Measurements from ENCODE around the gene EEF2. TPM values are rescaled to one million over a fixed set of nuclear protein-coding genes. Genes with fewer than 3 reads are reported as not detected.
"Not testable (repeated sequence)": the region's sequence is repeated elsewhere in the genome, so short reads cannot be mapped to it uniquely, and the experiment has no call there.

Gene EEF2
- total RNA-seq, 1 donor from 2014 or later = 2,896 TPM

DNA sequence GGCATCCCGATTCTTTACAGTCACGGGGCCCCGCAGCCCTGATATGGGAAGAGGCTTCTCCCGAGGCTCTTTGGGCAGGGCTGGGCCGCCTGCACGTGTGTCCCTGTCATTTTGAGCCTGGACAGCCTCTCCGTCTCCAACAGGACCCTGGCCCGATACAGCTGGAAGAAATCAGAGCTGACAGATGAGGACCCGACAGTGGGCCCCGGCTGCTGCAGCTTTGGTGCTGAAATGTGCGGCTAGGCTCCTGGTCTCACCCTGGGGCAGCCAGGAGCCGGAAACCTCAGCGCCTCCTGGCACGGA is 25.5 kb upstream of the EEF2 start:
- TF ChIP-seq, protein P1, sequence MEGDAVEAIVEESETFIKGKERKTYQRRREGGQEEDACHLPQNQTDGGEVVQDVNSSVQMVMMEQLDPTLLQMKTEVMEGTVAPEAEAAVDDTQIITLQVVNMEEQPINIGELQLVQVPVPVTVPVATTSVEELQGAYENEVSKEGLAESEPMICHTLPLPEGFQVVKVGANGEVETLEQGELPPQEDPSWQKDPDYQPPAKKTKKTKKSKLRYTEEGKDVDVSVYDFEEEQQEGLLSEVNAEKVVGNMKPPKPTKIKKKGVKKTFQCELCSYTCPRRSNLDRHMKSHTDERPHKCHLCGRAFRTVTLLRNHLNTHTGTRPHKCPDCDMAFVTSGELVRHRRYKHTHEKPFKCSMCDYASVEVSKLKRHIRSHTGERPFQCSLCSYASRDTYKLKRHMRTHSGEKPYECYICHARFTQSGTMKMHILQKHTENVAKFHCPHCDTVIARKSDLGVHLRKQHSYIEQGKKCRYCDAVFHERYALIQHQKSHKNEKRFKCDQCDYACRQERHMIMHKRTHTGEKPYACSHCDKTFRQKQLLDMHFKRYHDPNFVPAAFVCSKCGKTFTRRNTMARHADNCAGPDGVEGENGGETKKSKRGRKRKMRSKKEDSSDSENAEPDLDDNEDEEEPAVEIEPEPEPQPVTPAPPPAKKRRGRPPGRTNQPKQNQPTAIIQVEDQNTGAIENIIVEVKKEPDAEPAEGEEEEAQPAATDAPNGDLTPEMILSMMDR (IDR thresholded peaks at IDR 0.05; ENCODE audit: unreplicated experiment) = no peak
- DNase-seq (ENCODE audit: low spot score) = no peak
- peaks cover 23% of the 10 kb centered on the region for H3K4me1 Mint-ChIP-seq (ENCODE audit: unreplicated experiment)
- no peak overlapping the region for H3K4me3 Mint-ChIP-seq (ENCODE audit: unreplicated experiment)
- no peak overlapping the region for H3K27ac Mint-ChIP-seq (ENCODE audit: unreplicated experiment)
- no peaks in the 10 kb centered on the region for H3K9me3 Mint-ChIP-seq (ENCODE audit: unreplicated experiment)
- H3K36me3 Mint-ChIP-seq (ENCODE audit: low read depth, unreplicated experiment) = peaks cover 4% of the 10 kb centered on the region
- H3K27me3 Mint-ChIP-seq (ENCODE audit: unreplicated experiment) = peaks cover 6% of the 10 kb centered on the region

DNA sequence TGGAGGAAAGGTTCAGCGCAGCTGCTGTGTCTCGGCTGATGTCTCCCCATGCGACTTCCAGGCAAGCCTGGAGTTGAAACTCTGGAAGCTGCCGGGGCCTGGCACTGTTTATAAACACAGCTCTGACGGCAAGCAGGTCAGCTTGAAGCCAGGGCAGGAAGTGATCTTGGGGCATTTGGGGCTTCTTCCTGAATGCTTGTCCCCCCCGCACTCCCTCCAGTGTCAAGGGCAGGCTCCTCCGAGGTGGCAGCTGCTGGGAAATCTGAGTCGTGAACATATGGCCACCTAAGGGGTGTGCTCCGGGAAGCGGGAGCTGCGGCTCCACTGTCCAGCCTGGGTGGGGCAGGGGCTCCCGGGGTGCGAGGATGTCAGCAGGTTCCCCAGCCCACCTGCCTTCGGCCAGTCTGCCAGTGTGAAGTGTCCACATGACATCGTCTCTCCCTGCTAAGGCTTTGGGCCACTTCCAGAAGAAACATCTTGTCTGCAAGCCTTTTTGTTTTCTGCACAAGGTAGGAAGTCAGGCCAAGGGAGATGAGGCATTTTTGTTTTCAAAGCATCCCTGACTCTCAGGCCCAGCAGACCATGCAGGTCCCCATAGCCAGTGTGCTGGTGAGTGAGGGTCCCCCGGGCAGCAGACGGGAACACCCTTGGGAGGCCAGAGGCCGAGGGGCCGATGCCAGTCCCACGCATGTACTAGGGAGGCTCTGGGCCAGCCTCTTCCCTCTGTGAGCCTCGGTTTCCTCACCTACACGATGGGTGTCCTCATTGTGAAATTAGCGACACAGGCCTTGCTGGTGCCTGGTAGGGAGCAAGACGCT is 24.9 kb upstream of the EEF2 start:
- Mint-ChIP-seq H3K4me3 (ENCODE audit: unreplicated experiment) (no peak overlapping the region), H3K4me1 (ENCODE audit: unreplicated experiment) (peaks cover 23% of the 10 kb centered on the region), H3K27me3 (ENCODE audit: unreplicated experiment) (peaks cover 6% of the 10 kb centered on the region), H3K9me3 (ENCODE audit: unreplicated experiment) (no peaks in the 10 kb centered on the region), H3K36me3 (ENCODE audit: low read depth, unreplicated experiment) (peaks cover 4% of the 10 kb centered on the region), H3K27ac (ENCODE audit: unreplicated experiment) (no peak overlapping the region)
- TF ChIP-seq, protein P1 (IDR thresholded peaks at IDR 0.05; ENCODE audit: unreplicated experiment) = no peak
- no peak for DNase-seq (ENCODE audit: low spot score)

DNA sequence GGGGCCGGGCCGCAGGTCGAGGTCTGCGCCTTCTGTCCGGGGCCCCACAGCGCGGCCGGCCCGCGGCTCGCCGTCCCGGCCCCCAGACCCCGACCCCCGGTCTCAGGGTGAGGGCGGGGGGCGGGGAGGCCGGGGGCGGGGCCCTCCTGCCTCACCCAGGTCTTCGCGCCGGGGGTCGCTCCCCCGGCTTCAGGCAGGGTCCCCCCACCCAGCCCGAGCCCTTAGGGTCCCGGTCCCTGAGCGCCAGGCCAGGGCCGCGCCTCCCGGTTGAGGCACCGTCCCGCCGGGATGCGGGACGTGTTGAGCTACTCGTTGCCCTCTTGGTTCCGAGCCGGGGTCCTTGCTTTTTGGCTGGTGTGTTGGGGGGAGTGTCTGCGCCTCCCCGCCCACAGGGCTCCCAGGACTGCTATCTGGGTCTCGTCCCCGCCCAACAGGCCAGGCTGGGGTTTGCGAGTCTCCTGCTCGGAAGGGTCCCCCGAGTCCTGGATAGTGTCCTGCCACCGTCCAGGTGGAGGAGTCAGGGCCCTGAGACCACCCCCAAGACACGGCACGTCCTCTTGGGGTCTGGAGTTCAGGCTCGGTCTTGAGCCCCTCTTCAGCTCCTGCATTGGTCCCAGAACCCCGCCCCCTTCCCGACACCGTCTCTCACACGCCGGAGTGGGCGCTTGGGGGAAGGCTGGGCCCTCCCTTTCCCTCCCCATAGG is 22.7 kb upstream of the EEF2 start:
- peak overlapping the region; percentile 96 for H3K4me3 Mint-ChIP-seq (ENCODE audit: unreplicated experiment)
- H3K4me1 Mint-ChIP-seq (ENCODE audit: unreplicated experiment) = peaks cover 23% of the 10 kb centered on the region
- peaks cover 4% of the 10 kb centered on the region for H3K36me3 Mint-ChIP-seq (ENCODE audit: low read depth, unreplicated experiment)
- H3K27ac Mint-ChIP-seq (ENCODE audit: unreplicated experiment) = no peak overlapping the region
- TF ChIP-seq, protein P1 (IDR thresholded peaks at IDR 0.05; ENCODE audit: unreplicated experiment) = no peak
- DNase-seq (ENCODE audit: low spot score) = no peak
- H3K27me3 Mint-ChIP-seq (ENCODE audit: unreplicated experiment) = peaks cover 8% of the 10 kb centered on the region
- H3K9me3 Mint-ChIP-seq (ENCODE audit: unreplicated experiment) = no peaks in the 10 kb centered on the region

DNA sequence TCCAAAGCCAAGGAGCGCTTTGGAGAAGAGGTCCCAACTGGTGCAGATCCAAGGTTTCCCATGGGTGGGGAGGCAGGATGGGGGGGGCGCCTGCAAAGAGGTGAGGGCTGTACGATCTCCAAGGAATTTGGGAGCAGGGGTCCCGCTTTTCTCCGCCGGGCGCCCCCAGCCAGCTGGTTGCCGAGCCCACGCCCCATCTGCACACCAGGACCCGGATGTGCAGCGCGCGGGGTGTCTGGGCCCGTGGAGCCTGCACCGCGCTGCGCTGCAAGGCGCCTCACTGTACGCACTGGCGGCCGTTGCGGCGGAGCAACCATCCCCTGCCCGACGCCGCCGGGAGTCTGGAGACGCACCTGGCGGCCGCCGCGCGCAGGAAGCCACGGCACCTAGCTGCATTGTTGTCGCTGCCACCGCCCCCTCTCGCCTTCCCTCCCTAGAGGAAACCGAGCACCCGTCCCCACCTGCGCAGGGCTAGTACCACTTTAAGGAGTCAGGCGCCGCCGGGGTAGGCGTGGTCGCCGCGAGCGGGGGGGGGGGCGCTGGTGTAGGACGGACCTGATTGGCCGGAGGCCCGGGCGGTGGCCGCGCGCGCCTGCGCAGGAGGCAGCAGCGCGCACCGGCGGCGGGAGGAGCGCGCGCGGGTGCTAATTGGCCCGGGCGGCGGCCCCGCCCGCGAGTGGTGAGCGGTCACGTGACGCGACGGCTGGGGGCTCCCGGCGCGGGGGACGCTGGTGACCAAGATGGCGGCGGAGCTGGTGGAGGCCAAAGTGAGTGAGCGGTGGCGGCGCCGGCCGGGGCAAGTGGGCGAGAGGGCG is 22.0 kb upstream of the EEF2 start, which contains the start of gene PIAS4:
PIAS4 (plus strand) TSS at position 716 of the 815 bp plus-strand sequence; CDS start at position 741, 25 bp downstream.
- H3K36me3 Mint-ChIP-seq (ENCODE audit: low read depth, unreplicated experiment) = peaks cover 4% of the 10 kb centered on the region
- H3K4me3 Mint-ChIP-seq (ENCODE audit: unreplicated experiment) = peak within 1 kb of the TSS; percentile 96
- no peaks in the 10 kb centered on the region for H3K9me3 Mint-ChIP-seq (ENCODE audit: unreplicated experiment)
- H3K4me1 Mint-ChIP-seq (ENCODE audit: unreplicated experiment) = peaks cover 20% of the 10 kb centered on the region
- peak; percentile 96 for DNase-seq (ENCODE audit: low spot score)
- H3K27ac Mint-ChIP-seq (ENCODE audit: unreplicated experiment) = peak within 1 kb of the TSS; percentile 30
- H3K27me3 Mint-ChIP-seq (ENCODE audit: unreplicated experiment) = peaks cover 5% of the 10 kb centered on the region
- TF ChIP-seq, protein P1 (IDR thresholded peaks at IDR 0.05; ENCODE audit: unreplicated experiment) = no peak

DNA sequence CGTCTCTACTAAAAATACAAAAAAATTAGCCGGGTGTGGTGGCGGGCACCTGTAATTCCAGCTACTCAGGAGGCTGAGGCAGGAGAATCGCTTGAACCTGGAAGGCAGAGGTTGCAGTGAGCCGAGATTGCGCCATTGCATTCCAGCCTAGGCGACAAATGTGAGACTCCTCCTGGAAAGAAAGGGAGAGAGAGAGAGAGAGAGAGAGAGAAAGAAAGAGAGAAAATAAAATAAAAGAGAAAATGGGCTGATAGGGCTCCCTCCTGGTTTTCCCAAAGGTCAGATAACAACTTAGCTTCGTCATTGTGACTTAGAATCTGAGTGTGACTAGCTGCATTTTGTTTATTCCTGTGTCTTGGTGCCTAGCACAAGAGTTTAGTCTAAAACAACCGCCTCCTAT is 20.2 kb upstream of the EEF2 start:
- H3K27ac Mint-ChIP-seq (ENCODE audit: unreplicated experiment); H3K36me3 Mint-ChIP-seq (ENCODE audit: low read depth, unreplicated experiment); H3K27me3 Mint-ChIP-seq (ENCODE audit: unreplicated experiment); H3K9me3 Mint-ChIP-seq (ENCODE audit: unreplicated experiment); DNase-seq (ENCODE audit: low spot score); H3K4me3 Mint-ChIP-seq (ENCODE audit: unreplicated experiment): not testable (repeated sequence)
- peaks cover 17% of the 10 kb centered on the region for H3K4me1 Mint-ChIP-seq (ENCODE audit: unreplicated experiment)

DNA sequence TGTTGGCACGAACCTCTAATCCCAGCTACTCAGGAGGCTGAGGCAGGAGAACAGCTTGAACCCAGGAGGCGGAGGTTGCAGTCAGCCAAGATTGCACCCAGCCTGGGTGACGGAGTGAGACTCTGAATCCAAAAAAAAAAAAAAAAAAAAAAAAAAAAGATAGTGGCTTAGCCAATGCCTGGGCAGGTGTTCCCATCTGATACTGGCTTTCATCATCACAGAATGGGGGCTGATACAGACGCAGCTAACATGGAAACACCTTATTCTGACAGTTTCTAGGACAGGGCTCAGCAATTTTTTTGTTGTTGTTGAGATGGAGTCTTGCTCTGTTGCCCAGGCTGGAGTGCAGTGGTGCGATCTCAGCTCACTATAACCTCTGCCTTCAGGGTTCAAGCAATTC is 15.5 kb upstream of the EEF2 start:
- not testable (repeated sequence) for H3K4me3 Mint-ChIP-seq (ENCODE audit: unreplicated experiment); H3K4me1 Mint-ChIP-seq (ENCODE audit: unreplicated experiment); H3K27me3 Mint-ChIP-seq (ENCODE audit: unreplicated experiment); DNase-seq (ENCODE audit: low spot score); H3K36me3 Mint-ChIP-seq (ENCODE audit: low read depth, unreplicated experiment); H3K27ac Mint-ChIP-seq (ENCODE audit: unreplicated experiment); H3K9me3 Mint-ChIP-seq (ENCODE audit: unreplicated experiment)

DNA sequence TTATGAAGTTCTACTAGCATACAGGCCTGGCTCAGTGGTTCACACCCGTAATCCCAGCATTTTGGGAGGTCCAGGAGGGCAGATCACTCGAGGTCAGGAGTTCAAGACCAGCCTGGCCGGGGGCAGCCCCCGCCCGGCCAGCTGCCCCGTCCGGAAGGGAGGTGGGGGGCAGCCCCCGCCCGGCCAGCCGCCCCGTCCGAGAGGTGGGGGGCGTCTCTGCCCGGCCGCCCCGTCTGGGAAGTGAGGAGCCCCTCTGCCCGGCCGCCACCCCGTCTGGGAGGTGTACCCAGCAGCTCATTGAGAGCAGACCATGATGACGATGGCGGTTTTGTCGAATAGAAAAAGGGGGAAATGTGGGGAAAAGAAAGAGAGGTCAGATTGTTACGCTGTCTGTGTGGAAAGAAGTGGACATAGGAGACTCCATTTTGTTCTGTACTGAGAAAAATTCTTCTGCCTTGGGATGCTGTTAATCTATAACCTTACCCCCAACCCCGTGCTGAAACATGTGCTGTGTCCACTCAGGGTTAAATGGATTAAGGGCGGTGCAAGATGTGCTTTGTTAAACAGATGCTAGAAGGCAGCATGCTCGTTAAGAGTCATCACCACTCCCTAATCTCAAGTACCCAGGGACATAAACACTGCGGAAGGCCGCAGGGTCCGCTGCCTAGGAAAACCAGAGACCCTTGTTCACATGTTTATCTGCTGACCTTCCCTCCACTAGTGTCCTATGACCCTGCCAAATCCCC is 13.6 kb upstream of the EEF2 start:
- not testable (repeated sequence) for H3K4me1 Mint-ChIP-seq (ENCODE audit: unreplicated experiment); H3K9me3 Mint-ChIP-seq (ENCODE audit: unreplicated experiment); H3K4me3 Mint-ChIP-seq (ENCODE audit: unreplicated experiment); H3K27me3 Mint-ChIP-seq (ENCODE audit: unreplicated experiment); DNase-seq (ENCODE audit: low spot score); H3K27ac Mint-ChIP-seq (ENCODE audit: unreplicated experiment); H3K36me3 Mint-ChIP-seq (ENCODE audit: low read depth, unreplicated experiment)

All from endothelial cell (in vitro differentiated cells).